Osteocyte (in vitro differentiated cells): ENCODE measurements around the gene OPA1. TPM values are rescaled to one million over a fixed set of nuclear protein-coding genes. Genes with fewer than 3 reads are reported as not detected.
"Not testable (repeated sequence)": the region's sequence is repeated elsewhere in the genome, so short reads cannot be mapped to it uniquely, and the experiment has no call there.

Source experiments
- DNase-seq: peaks from one replicate; pipeline ENCODE4 v3.0.0; 2021; ENCODE audit warnings: mixed read lengths; ENCODE audit not compliant: unreplicated experiment; ENCODE audit errors: extremely low spot score
- H3K27ac Mint-ChIP-seq: one replicate; pipeline ENCODE4 v1.8.0; 2021; ENCODE audit warnings: mild to moderate bottlenecking, mixed read lengths; ENCODE audit not compliant: unreplicated experiment
- H3K27me3 Mint-ChIP-seq: one replicate; pipeline ENCODE4 v1.8.0; 2021; ENCODE audit warnings: mixed read lengths; ENCODE audit not compliant: unreplicated experiment
- H3K36me3 Mint-ChIP-seq: one replicate; pipeline ENCODE4 v1.8.0; 2021; ENCODE audit warnings: mixed read lengths; ENCODE audit not compliant: unreplicated experiment
- H3K4me1 Mint-ChIP-seq: one replicate; pipeline ENCODE4 v1.8.0; 2021; ENCODE audit warnings: mixed read lengths; ENCODE audit not compliant: unreplicated experiment
- H3K4me3 Mint-ChIP-seq: one replicate; pipeline ENCODE4 v1.8.0; 2021; ENCODE audit warnings: mild to moderate bottlenecking, moderate library complexity, mixed read lengths; ENCODE audit not compliant: unreplicated experiment
- H3K9me3 Mint-ChIP-seq: one replicate; pipeline ENCODE4 v1.8.0; 2021; ENCODE audit warnings: mixed read lengths; ENCODE audit not compliant: unreplicated experiment
- CTCF ChIP-seq: fragments of 200-600 bp; sonication (generic); IDR thresholded peaks from 2 replicates; pipeline ENCODE4 v1.5.0; 2021; ENCODE audit warnings: antibody characterized with exemption, mild to moderate bottlenecking, moderate library complexity
- total RNA-seq: library from RNA; stranded (reverse); gene quantifications from 2 replicates; pipeline ENCODE4 v1.2.1, GENCODE V29; 2021

The OPA1 gene
- total RNA-seq, 1 donor from 2014 or later = 49.6 TPM

GRCh38 chr3:193594946-193595689, 2.1 kb downstream of the OPA1 start:
- H3K9me3 Mint-ChIP-seq = no peaks in the 10 kb centered on the region
- H3K4me1 Mint-ChIP-seq = peaks cover 36% of the 10 kb centered on the region
- H3K27ac Mint-ChIP-seq = no peak overlapping the region
- peaks cover 8% of the 10 kb centered on the region for H3K36me3 Mint-ChIP-seq
- DNase-seq = no peak
- no peaks in the 10 kb centered on the region for H3K27me3 Mint-ChIP-seq
- no peak for TF ChIP-seq CTCF
- H3K4me3 Mint-ChIP-seq = peak overlapping the region; percentile 94

- Mint-ChIP-seq H3K36me3 (peaks cover 8% of the 10 kb centered on the region), H3K27ac (no peak overlapping the region), H3K4me3 (no peak overlapping the region), H3K27me3 (no peaks in the 10 kb centered on the region), H3K9me3 (no peaks in the 10 kb centered on the region), H3K4me1 (peaks cover 36% of the 10 kb centered on the region)
- no peak for TF ChIP-seq CTCF
- DNase-seq = no peak
These were observed 3.0 kb downstream of the OPA1 start for GRCh38 chr3:193595939-193596487.

- H3K4me1 Mint-ChIP-seq = peaks cover 26% of the 10 kb centered on the region
- H3K36me3 Mint-ChIP-seq = peaks cover 8% of the 10 kb centered on the region
- H3K27ac Mint-ChIP-seq = no peak overlapping the region
- H3K9me3 Mint-ChIP-seq = no peaks in the 10 kb centered on the region
- no peaks in the 10 kb centered on the region for H3K27me3 Mint-ChIP-seq
- no peak for DNase-seq
- H3K4me3 Mint-ChIP-seq = no peak overlapping the region
- TF ChIP-seq CTCF = no peak
These were observed 5.2 kb downstream of the OPA1 start for GRCh38 chr3:193598202-193598601.

- Mint-ChIP-seq H3K36me3 (peaks cover 8% of the 10 kb centered on the region), H3K27ac (no peak overlapping the region), H3K4me3 (no peak overlapping the region), H3K27me3 (no peaks in the 10 kb centered on the region), H3K9me3 (no peaks in the 10 kb centered on the region), H3K4me1 (peaks cover 18% of the 10 kb centered on the region)
- no peak for TF ChIP-seq CTCF
- no peak for DNase-seq
These were observed 6.4 kb downstream of the OPA1 start for GRCh38 chr3:193599393-193599792.

GRCh38 chr3:193605876-193606275, 12.9 kb downstream of the OPA1 start:
- peaks cover 8% of the 10 kb centered on the region for H3K9me3 Mint-ChIP-seq
- no peak overlapping the region for H3K27ac Mint-ChIP-seq
- H3K4me1 Mint-ChIP-seq = peaks cover 1% of the 10 kb centered on the region
- H3K36me3 Mint-ChIP-seq = peaks cover 7% of the 10 kb centered on the region
- H3K4me3 Mint-ChIP-seq = no peak overlapping the region
- no peaks in the 10 kb centered on the region for H3K27me3 Mint-ChIP-seq
- DNase-seq = no peak
- TF ChIP-seq CTCF = peak; percentile 81

- H3K4me3 Mint-ChIP-seq, H3K27me3 Mint-ChIP-seq, H3K9me3 Mint-ChIP-seq, H3K36me3 Mint-ChIP-seq, H3K27ac Mint-ChIP-seq, H3K4me1 Mint-ChIP-seq, DNase-seq: not testable (repeated sequence)
These were observed 13.9 kb downstream of the OPA1 start for GRCh38 chr3:193606892-193607291.

- not testable (repeated sequence) for H3K4me1 Mint-ChIP-seq, H3K4me3 Mint-ChIP-seq, H3K9me3 Mint-ChIP-seq, H3K27me3 Mint-ChIP-seq, DNase-seq, H3K27ac Mint-ChIP-seq
- H3K36me3 Mint-ChIP-seq = peaks cover 15% of the 10 kb centered on the region
These were observed 17.5 kb downstream of the OPA1 start for GRCh38 chr3:193610516-193610915.
